Measurements from ENCODE around the gene PLEKHB1. TPM values are rescaled to one million over a fixed set of nuclear protein-coding genes. Genes with fewer than 3 reads are reported as not detected.

PLEKHB1 gene
- total RNA-seq, 5 donors from 2014 or later (not counting 1 experiment from before 2014, with no cell fraction given): 50.8 to 70.6 (median 61.1) TPM

GRCh38 chr11:73645121-73645969 lies 1.0 kb upstream of the PLEKHB1 start:
- POLR2A ChIA-PET: interaction anchor here (0.6 to 0.7 kb wide), 3 partner anchors 15 to 1616 kb away, joined by 4 to 7 read pairs (median 5); no protein-coding TSS in a partner anchor
- no peaks in the 10 kb centered on the region for H3K36me3 ChIP-seq (ENCODE audit: control insufficient read depth in 2 of 2, extremely low read depth in 1 of 2, insufficient read depth in 1 of 2, low read length in 1 of 2)
- H3K27ac Mint-ChIP-seq: no peak overlapping the region
- WGBS (ENCODE audit: insufficient coverage): 58% methylated on average over 6 of the region's 16 CpGs
- ATAC-seq (replicated peaks in 1 of 4) (no peak), DNase-seq (no peak)
- peaks cover 28 to 35% (median 31%) of the 10 kb centered on the region in 3 donors for H3K4me1 Mint-ChIP-seq
- no peaks in the 10 kb centered on the region for H3K9me3 Mint-ChIP-seq
- no peaks in the 10 kb centered on the region for H3K9me3 ChIP-seq
- H3K27ac ChIP-seq (ENCODE audit: low read length): no peak overlapping the region
- H3K4me3 Mint-ChIP-seq: no peak overlapping the region
- H3K27me3 Mint-ChIP-seq: no peaks in the 10 kb centered on the region
- H3K27me3 ChIP-seq (replicated peaks in 1 of 2; ENCODE audit: control insufficient read depth in 2 of 2, extremely low read depth in 1 of 2, insufficient read depth in 2 of 2, low read length in 1 of 2): no peaks in the 10 kb centered on the region
- no peak overlapping the region for H3K4me3 ChIP-seq (ENCODE audit: control insufficient read depth in 1 of 2, extremely low read depth in 1 of 2, low read length in 1 of 2)
- CTCF ChIA-PET: interaction anchor here (0.7 to 0.9 kb wide), 3 partner anchors 20 to 564 kb away, joined by 3 to 9 read pairs (median 4); no protein-coding TSS in a partner anchor
- H3K36me3 Mint-ChIP-seq: no peaks in the 10 kb centered on the region
- H3K4me1 ChIP-seq (ENCODE audit: control insufficient read depth in 1 of 2, extremely low read depth in 1 of 2, insufficient read depth in 2 of 2, low read length in 2 of 2): peaks cover 14 to 29% of the 10 kb centered on the region in 2 experiments

DNA sequence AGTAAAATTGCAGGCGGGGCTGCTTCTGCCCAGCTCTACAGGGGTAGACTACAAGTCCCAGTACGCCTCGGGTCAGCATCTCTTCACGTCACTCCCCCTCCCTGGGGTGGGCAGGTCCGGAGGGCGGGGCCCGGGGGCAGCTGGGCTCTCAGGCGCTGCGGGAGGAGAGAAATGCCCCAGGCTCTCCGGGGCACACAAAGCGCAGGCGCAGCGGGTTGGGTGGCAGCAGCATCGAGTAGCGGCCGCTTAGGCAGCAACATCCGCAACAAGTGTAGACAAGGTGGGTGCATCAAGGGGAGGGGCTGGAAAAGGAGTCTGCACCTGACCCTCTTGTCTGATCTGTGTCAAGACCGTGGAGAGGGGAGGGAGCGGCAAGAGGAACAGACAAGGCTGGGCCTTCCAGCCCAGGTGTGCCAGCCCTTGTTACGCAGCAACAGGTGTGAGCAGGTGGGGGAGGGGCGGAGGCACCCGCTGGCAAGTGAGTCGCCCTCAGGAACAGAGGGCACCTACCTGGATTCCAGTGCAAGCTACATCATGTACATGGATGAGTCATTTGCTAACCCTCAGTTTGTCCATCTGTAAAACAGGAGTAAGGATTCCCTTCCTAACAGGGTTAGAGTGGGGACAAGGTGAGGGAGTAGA lies 1.2 kb downstream of the PLEKHB1 start:
- Histone ChIP-seq H3K36me3 (ENCODE audit: control insufficient read depth in 2 of 2, extremely low read depth in 1 of 2, insufficient read depth in 1 of 2, low read length in 1 of 2) (peaks cover 5% of the 10 kb centered on the region in 2 donors), H3K4me1 (ENCODE audit: control insufficient read depth in 1 of 2, extremely low read depth in 1 of 2, insufficient read depth in 2 of 2, low read length in 2 of 2) (peaks cover 9 to 24% of the 10 kb centered on the region in 2 experiments), H3K9me3 (no peaks in the 10 kb centered on the region), H3K27ac (ENCODE audit: low read length) (peak overlapping the region; percentile 56), H3K27me3 (replicated peaks in 1 of 2; ENCODE audit: control insufficient read depth in 2 of 2, extremely low read depth in 1 of 2, insufficient read depth in 2 of 2, low read length in 1 of 2) (no peaks in the 10 kb centered on the region), H3K4me3 (ENCODE audit: control insufficient read depth in 1 of 2, extremely low read depth in 1 of 2, low read length in 1 of 2) (peak overlapping the region; percentile 35 to 64)
- Mint-ChIP-seq H3K9me3 (no peaks in the 10 kb centered on the region), H3K4me1 (peaks cover 24 to 30% (median 25%) of the 10 kb centered on the region in 3 donors), H3K27me3 (no peaks in the 10 kb centered on the region), H3K27ac (peak overlapping the region; percentile 84 to 92), H3K36me3 (peaks cover 4% of the 10 kb centered on the region), H3K4me3 (peak overlapping the region; percentile 83 to 85 (median 83))
- ChIA-PET POLR2A (interaction anchor here in 1 of 2 donors (0.6 kb wide), 1 partner anchor 385 kb away, joined by 3 read pairs; no protein-coding TSS in a partner anchor), CTCF (interaction anchor here in 1 of 2 donors (0.6 to 1.7 kb wide), 4 partner anchors 13 to 1217 kb away, joined by 3 to 13 read pairs (median 3); no protein-coding TSS in a partner anchor)
- DNase-seq: peak; percentile 87 to 97 (median 92)
- ATAC-seq (replicated peaks in 1 of 4): peak; percentile 97 to 100 (median 98)
- 14% methylated on average over 11 of the region's 23 CpGs for WGBS (ENCODE audit: insufficient coverage)

GRCh38 chr11:73648121-73648520 lies 1.7 kb downstream of the PLEKHB1 start:
- H3K9me3 ChIP-seq: no peaks in the 10 kb centered on the region
- no peaks in the 10 kb centered on the region for H3K9me3 Mint-ChIP-seq
- H3K27me3 Mint-ChIP-seq: no peaks in the 10 kb centered on the region
- H3K36me3 ChIP-seq (ENCODE audit: control insufficient read depth in 2 of 2, extremely low read depth in 1 of 2, insufficient read depth in 1 of 2, low read length in 1 of 2): peaks cover 5 to 6% of the 10 kb centered on the region in 2 donors
- CTCF ChIA-PET: interaction anchor here in 1 of 2 donors (0.5 to 1.7 kb wide), 4 partner anchors 12 to 333 kb away, joined by 3 to 13 read pairs (median 3); no protein-coding TSS in a partner anchor
- H3K27me3 ChIP-seq (replicated peaks in 1 of 2; ENCODE audit: control insufficient read depth in 2 of 2, extremely low read depth in 1 of 2, insufficient read depth in 2 of 2, low read length in 1 of 2): no peaks in the 10 kb centered on the region
- ATAC-seq (replicated peaks in 1 of 4) (no peak), DNase-seq (no peak)
- peak overlapping the region; percentile 56 for H3K27ac ChIP-seq (ENCODE audit: low read length)
- WGBS (ENCODE audit: insufficient coverage): 94% methylated on average over 6 of the region's 9 CpGs
- peak overlapping the region; percentile 83 to 85 (median 83) for H3K4me3 Mint-ChIP-seq
- H3K4me1 Mint-ChIP-seq: peaks cover 24 to 30% (median 25%) of the 10 kb centered on the region in 3 donors
- POLR2A ChIA-PET: no interaction called here
- peak overlapping the region in 1 of 2 donors; percentile 64 for H3K4me3 ChIP-seq (ENCODE audit: control insufficient read depth in 1 of 2, extremely low read depth in 1 of 2, low read length in 1 of 2)
- H3K4me1 ChIP-seq (ENCODE audit: control insufficient read depth in 1 of 2, extremely low read depth in 1 of 2, insufficient read depth in 2 of 2, low read length in 2 of 2): peaks cover 9 to 24% of the 10 kb centered on the region in 2 experiments
- peak overlapping the region; percentile 49 to 92 for H3K27ac Mint-ChIP-seq
- H3K36me3 Mint-ChIP-seq: peaks cover 7% of the 10 kb centered on the region

DNA sequence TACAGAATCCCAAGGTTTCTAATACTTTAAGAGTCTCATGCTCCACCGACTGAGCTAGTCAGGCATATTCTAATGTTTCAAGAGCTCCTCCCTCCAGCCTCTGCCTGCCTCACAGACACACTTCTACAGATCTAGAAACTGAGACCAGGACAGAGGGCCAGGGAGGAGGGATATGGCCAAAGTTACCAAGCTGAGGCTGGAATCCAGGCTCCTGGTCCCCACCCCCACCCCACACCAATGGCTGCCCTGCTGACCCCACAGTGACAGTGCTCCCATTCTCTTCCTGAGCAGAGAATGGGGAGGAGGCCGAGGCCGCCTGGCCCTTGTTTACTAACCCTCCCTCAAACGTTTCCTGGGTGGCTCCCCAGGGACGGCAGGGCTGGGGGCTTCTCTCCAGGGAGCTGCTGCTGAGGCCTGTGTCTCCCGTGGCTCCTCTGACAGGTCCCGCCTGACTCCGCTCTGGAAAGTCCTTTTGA lies 2.2 kb downstream of the PLEKHB1 start:
- Histone ChIP-seq H3K27ac (ENCODE audit: low read length) (no peak overlapping the region), H3K36me3 (ENCODE audit: control insufficient read depth in 2 of 2, extremely low read depth in 1 of 2, insufficient read depth in 1 of 2, low read length in 1 of 2) (peaks cover 5 to 8% of the 10 kb centered on the region in 2 donors), H3K27me3 (replicated peaks in 1 of 2; ENCODE audit: control insufficient read depth in 2 of 2, extremely low read depth in 1 of 2, insufficient read depth in 2 of 2, low read length in 1 of 2) (no peaks in the 10 kb centered on the region), H3K4me1 (ENCODE audit: control insufficient read depth in 1 of 2, extremely low read depth in 1 of 2, insufficient read depth in 2 of 2, low read length in 2 of 2) (peaks cover 9 to 24% of the 10 kb centered on the region in 2 experiments), H3K9me3 (no peaks in the 10 kb centered on the region), H3K4me3 (ENCODE audit: control insufficient read depth in 1 of 2, extremely low read depth in 1 of 2, low read length in 1 of 2) (no peak overlapping the region)
- POLR2A ChIA-PET: interaction anchor here in 1 of 2 donors (0.6 kb wide), 1 partner anchor 51 kb away, joined by 3 read pairs; the partner anchor contains the start of gene FAM168A
- DNase-seq: no peak
- Mint-ChIP-seq H3K27ac (peak overlapping the region in 1 of 2 donors; percentile 92), H3K4me1 (peaks cover 24 to 30% (median 25%) of the 10 kb centered on the region in 3 donors), H3K9me3 (no peaks in the 10 kb centered on the region), H3K36me3 (peaks cover 12% of the 10 kb centered on the region), H3K27me3 (no peaks in the 10 kb centered on the region), H3K4me3 (peak overlapping the region; percentile 83 to 85 (median 83))
- 55% methylated on average over 5 of the region's 8 CpGs for WGBS (ENCODE audit: insufficient coverage)
- ATAC-seq (replicated peaks in 1 of 4): no peak
- CTCF ChIA-PET: interaction anchor here in 1 of 2 donors (0.5 to 1.5 kb wide), 3 partner anchors 11 to 334 kb away, joined by 3 read pairs; no protein-coding TSS in a partner anchor

DNA sequence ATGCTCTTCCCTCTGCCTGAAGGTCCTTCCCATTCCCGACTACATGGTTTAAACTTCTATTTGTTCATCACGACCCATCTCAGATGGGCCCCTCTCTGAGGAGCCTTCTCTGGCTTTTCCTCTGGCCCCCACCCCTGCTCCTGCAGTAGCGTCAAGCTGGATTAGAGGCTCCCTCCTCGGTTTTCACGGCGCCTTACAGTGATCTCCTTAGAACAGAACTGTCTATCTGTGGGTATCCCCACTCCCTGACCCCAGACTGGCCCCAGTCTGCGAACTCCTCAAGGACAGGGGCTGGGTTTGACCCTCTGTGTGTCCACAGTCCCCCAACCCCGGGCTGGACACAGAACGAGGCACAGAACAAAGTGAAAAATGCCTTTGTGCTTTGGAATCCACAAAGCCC lies 2.8 kb downstream of the PLEKHB1 start:
- H3K27me3 ChIP-seq (replicated peaks in 1 of 2; ENCODE audit: control insufficient read depth in 2 of 2, extremely low read depth in 1 of 2, insufficient read depth in 2 of 2, low read length in 1 of 2): no peaks in the 10 kb centered on the region
- H3K4me3 ChIP-seq (ENCODE audit: control insufficient read depth in 1 of 2, extremely low read depth in 1 of 2, low read length in 1 of 2): no peak overlapping the region
- POLR2A ChIA-PET: interaction anchor here in 1 of 2 donors (0.6 kb wide), 1 partner anchor 51 kb away, joined by 3 read pairs; the partner anchor contains the start of gene FAM168A
- Mint-ChIP-seq H3K27me3 (no peaks in the 10 kb centered on the region), H3K9me3 (no peaks in the 10 kb centered on the region), H3K4me3 (peak overlapping the region; percentile 39 to 83 (median 51)), H3K4me1 (peaks cover 24 to 30% (median 25%) of the 10 kb centered on the region in 3 donors), H3K27ac (peak overlapping the region; percentile 36 to 75), H3K36me3 (peaks cover 12% of the 10 kb centered on the region)
- CTCF ChIA-PET: interaction anchor here in 1 of 2 donors (1.4 kb wide), 1 partner anchor 298 kb away, joined by 3 read pairs; no protein-coding TSS in a partner anchor
- H3K9me3 ChIP-seq: no peaks in the 10 kb centered on the region
- peaks cover 5 to 8% of the 10 kb centered on the region in 2 donors for H3K36me3 ChIP-seq (ENCODE audit: control insufficient read depth in 2 of 2, extremely low read depth in 1 of 2, insufficient read depth in 1 of 2, low read length in 1 of 2)
- H3K4me1 ChIP-seq (ENCODE audit: control insufficient read depth in 1 of 2, extremely low read depth in 1 of 2, insufficient read depth in 2 of 2, low read length in 2 of 2): peaks cover 9 to 24% of the 10 kb centered on the region in 2 experiments
- DNase-seq (no peak), ATAC-seq (replicated peaks in 1 of 4) (no peak)
- no peak overlapping the region for H3K27ac ChIP-seq (ENCODE audit: low read length)
- WGBS (ENCODE audit: insufficient coverage): 85% methylated on average over 9 of the region's 9 CpGs
